Stimulated activated CD4-positive, alpha-beta T cell treated with anti-CD3 and anti-CD28 coated beads, TNF-alpha, amount 100 ng/mL, for 48 hours (primary cell): ENCODE data around the gene NDUFAF3.

Experiments used
- DNase-seq, 3 donors: peaks; one replicate each; pipeline ENCODE4 v3.0.0-alpha.2; 2020; ENCODE audit warnings: low read depth in 3 of 3

The NDUFAF3 gene

GRCh38 chr3:49017971-49018706, 3.8 kb upstream of the NDUFAF3 start, which contains the start of gene DALRD3:
Gene DALRD3, minus strand, starts transcription at chr3:49018580. Its CDS starts 16 bp downstream, at chr3:49018564.
- peak in 1 of 3 donors; percentile 48 for DNase-seq

- DNase-seq = no peak
These were observed 3.3 kb upstream of the NDUFAF3 start for GRCh38 chr3:49018707-49019006.

GRCh38 chr3:49019941-49020329, 2.0 kb upstream of the NDUFAF3 start:
- DNase-seq = no peak

GRCh38 chr3:49020330-49021212, 1.4 kb upstream of the NDUFAF3 start:
- peak in 1 of 3 donors; percentile 30 for DNase-seq

GRCh38 chr3:49021213-49021812, 608 bp upstream of the NDUFAF3 start:
- peak; percentile 96 to 99 (median 98) for DNase-seq

- no peak for DNase-seq
These were observed 809 bp downstream of the NDUFAF3 start for GRCh38 chr3:49022688-49023171.

GRCh38 chr3:49023775-49024174, 1.9 kb downstream of the NDUFAF3 start:
- no peak for DNase-seq

GRCh38 chr3:49024449-49024848, 2.5 kb downstream of the NDUFAF3 start:
- no peak for DNase-seq

GRCh38 chr3:49025005-49025792, 3.3 kb downstream of the NDUFAF3 start:
- no peak for DNase-seq

- no peak for DNase-seq
These were observed 4.0 kb downstream of the NDUFAF3 start for GRCh38 chr3:49025793-49026520.

GRCh38 chr3:49026536-49026935, 4.6 kb downstream of the NDUFAF3 start:
- no peak for DNase-seq

- no peak for DNase-seq
These were observed 5.7 kb downstream of the NDUFAF3 start for GRCh38 chr3:49027634-49028033.

GRCh38 chr3:49028298-49028672, 6.4 kb downstream of the NDUFAF3 start:
- no peak for DNase-seq

- peak; percentile 86 to 92 (median 91) for DNase-seq
These were observed 7.0 kb downstream of the NDUFAF3 start, which contains the start of gene IMPDH2 for GRCh38 chr3:49028673-49029562. Gene IMPDH2, minus strand, starts transcription at chr3:49029398. Its CDS starts 48 bp downstream, at chr3:49029350.

GRCh38 chr3:49029563-49029884, 7.6 kb downstream of the NDUFAF3 start:
- no peak for DNase-seq

- no peak for DNase-seq
These were observed 8.4 kb downstream of the NDUFAF3 start for GRCh38 chr3:49030321-49030720.

GRCh38 chr3:49032646-49033304, 10.9 kb downstream of the NDUFAF3 start:
- no peak for DNase-seq

- no peak for DNase-seq
These were observed 12.7 kb downstream of the NDUFAF3 start for GRCh38 chr3:49034650-49035049.

- DNase-seq = no peak
These were observed 13.4 kb downstream of the NDUFAF3 start for GRCh38 chr3:49035281-49035680.
